GM13976 (cell line): ENCODE data around the gene COL9A3.

Experiments used
- DNase-seq: peaks from one replicate; pipeline ENCODE4 v3.0.0; 2012; ENCODE audit warnings: low spot score
- CTCF ChIP-seq: IDR thresholded peaks from 2 replicates; pipeline ENCODE4 v1.5.1; 2012; ENCODE audit warnings: borderline replicate concordance, mild to moderate bottlenecking; ENCODE audit not compliant: insufficient read depth; ENCODE audit errors: extremely low read depth, missing control alignments, control extremely low read depth
- in situ Hi-C: fragments of 300-500 bp; cut with MboI; formaldehyde crosslinking; loops from one replicate; pipeline ENCODE4 v1.12.0; 2022; ENCODE audit warnings: low sequenced_read_pairs, mixed read lengths, inconsistent platforms; ENCODE audit not compliant: unreplicated experiment

COL9A3 gene

GRCh38 chr20:62854121-62854520 is 37.3 kb downstream of the COL9A3 start:
- no peak for DNase-seq
- TF ChIP-seq CTCF: no peak
- in situ Hi-C loops: no loop called here

DNA sequence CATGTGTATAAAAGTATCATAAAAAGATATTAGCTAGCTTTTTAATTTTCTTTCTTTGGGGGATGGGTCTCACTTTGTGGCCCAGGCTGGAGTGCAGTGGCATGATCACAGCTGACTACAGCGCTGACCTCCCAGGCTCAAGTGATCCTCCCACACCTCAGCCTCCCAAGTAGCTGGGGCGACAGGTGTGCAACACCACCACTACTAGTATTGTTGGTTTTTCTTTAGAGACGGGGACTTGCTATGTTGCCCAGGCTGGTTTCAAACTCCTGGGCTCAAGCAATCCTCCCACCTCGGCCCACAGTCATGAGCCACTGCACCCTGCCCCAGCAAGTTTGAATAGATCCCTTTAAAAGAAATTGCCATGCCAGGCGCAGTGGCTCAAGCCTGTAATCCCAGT is 38.3 kb downstream of the COL9A3 start:
- DNase-seq: no peak
- TF ChIP-seq CTCF: no peak
- in situ Hi-C loops: no loop called here

DNA sequence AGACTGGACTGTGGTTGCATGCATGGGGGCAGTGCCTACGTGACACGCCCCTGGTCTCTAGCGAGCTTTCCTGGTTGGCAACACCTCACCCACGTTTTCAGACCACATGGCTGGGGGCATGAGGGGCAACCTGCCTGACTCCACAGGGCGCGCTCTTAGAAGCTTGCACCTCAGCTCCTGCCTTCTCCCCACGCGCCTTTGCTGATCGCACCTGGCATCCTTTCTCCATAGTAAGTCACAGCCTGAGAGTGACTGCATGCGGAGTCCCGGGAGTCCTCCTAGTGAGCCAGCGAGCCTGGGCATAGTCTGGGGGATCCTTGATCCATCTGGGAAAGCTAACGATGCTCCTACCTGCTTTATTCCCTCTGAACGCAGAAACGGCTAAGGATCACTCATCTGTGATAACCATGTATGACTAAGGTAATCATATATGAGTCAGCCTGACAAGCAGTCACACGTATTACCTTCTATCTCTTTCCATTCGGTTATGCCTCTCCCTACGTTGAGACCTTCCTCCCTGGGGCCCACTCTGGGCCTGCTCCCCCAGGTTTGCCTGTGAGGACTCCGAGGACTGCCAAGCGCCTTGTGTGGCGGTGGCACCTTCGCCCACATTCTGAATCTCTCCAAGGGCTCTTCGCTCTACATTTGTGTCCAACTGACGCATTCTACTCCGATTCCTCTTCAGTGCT is 40.2 kb downstream of the COL9A3 start:
- DNase-seq: no peak
- TF ChIP-seq CTCF: no peak
- in situ Hi-C loops: no loop called here

- in situ Hi-C loops: no loop called here
- no peak for DNase-seq
- no peak for TF ChIP-seq CTCF
Measured at GRCh38 chr20:62858058-62858830, 41.4 kb downstream of the COL9A3 start.

DNA sequence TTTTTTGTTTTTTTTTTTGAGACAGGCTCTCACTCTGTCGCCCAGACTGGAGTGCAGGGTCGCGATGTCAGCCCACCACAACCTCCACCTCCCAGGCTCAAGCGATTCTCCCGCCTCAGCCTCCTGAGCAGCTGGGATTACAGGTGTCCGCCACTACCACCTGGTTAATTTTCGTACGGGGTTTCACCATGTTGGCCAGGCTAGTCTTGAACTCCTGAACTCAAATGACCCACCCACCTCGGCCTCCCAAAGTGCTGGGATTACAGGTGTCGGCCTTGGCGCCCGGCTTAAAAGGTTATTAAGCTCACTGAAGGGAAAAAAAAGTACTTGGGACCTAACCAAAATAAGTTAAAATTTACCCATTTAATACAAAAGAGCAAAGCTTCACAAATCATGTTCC is 42.9 kb downstream of the COL9A3 start:
- in situ Hi-C loops: no loop called here
- no peak for TF ChIP-seq CTCF
- DNase-seq: no peak

DNA sequence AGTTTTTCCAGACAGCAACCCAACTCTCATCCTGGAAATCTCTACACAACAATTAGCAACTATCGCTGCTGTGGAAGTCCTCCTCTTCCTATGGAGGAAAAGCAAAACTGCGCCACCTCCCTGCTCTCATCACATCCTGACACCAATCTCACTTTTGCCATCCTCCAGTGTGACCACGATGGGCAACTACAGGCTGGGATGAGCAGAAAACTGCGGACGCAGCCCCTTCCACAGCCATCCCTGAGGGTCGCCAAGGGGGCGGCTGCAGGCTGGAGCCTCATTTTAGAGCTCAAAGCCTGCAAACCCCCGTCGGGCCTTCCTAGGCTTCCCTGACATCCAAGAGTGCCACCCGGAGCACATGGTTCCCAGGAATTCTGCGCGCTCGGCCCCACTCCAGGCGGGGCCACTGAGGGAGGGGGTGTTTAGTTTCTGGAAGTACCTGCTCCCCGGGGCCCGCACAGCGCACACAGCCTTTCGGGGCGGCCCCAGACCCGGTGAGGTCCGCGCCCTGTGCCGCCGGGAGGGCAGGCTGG is 43.6 kb downstream of the COL9A3 start:
- no peak for DNase-seq
- in situ Hi-C loops: no loop called here
- TF ChIP-seq CTCF: no peak
